HG03439 (cell line): ENCODE results near the gene MEF2C.
A peak's percentile ranks its signal among the peaks of the same experiment; 100 is the strongest.

Experiments
- ATAC-seq: cut with Tn5 transposase; IDR thresholded peaks from one replicate; pipeline ENCODE4 v1.9.1; 2021; ENCODE audit warnings: mild to moderate bottlenecking, moderate library complexity; ENCODE audit not compliant: unreplicated experiment

Gene MEF2C

DNA sequence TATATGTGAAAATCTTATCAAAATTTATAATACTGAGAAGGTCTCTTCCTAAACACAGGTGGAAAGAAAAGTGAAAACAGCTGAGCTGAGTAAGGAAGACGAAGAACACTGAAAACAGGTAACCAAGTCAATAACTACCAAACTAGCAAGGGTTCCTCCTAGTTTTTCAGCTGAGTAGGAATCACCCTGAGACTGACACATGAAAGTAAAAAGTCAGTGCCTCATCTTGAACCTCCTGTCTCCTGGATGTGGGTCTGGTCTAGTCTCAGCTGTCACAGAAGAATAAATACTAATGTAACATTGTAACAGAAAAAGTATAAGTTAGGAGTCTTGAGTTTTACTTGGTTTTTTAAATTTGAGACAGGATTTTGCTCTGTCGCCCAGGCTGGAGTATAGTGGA, 121.0 kb downstream of the MEF2C start:
- ATAC-seq, result no peak

DNA sequence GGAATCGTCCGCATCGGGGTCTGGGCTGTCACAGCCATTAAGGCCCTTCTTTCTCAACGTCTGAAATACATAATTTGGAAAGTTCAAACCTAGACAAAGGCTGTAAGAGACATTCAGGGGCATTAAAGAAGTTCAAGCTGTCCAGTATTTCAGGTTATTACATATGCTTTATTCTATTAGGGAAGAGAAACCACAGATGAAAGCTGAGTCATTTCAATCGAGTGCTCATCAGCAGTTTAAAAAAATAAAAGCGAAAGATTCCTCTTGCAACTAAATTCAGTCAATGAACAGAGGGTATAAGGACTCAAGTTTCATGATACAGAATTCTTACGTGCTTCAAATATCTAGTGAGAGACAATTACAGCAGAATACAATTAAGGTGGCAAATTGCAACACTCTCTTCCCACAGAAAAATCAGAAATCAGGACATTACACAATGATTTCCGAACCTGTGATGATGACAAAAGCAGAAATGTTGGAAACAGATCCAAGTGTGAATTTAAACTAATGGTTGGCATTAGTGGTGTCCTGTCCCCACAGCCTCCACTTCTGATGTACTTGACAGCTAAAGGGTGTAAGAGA, 121.6 kb downstream of the MEF2C start:
- ATAC-seq, result no peak

DNA sequence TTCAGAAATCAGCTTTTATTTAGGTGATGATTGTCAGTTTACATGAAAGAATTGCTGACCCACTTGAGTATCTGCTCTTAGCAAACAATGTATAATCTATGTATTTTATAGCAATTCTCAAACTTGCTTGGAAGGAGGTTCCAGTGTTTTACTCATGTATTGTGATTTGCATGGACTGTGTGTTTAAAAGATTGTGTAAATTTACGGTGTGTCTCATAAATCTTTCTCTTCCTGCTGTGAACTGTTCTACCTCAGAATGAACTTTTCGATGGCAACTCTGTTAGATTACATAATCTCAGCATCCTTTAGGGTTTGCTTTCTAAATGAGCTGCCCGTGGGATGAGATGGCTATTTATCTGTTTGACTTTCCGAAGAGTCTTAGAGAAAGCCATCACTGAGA, 122.5 kb downstream of the MEF2C start:
- no peak for ATAC-seq

- no peak for ATAC-seq
Observed at GRCh38 chr5:88758591-88758990, 124.4 kb downstream of the MEF2C start.

DNA sequence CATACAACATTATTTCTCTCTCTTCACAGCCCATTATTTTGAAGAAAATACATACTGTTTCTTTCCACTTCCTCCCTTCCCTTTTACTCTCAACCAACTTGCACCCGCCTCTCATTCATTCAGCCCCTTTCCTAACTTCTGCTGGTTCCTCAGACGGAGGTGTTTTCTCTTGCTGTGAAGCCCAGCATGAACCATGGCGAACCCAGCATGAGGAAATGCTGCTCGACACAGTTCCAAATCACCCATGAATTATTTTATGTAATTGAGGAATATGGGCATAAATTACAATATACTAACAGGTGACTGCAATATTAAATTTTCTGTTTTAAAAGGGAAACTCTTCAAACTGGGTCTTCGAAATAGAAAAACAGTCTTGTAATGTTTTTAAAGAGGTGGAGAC, 124.8 kb downstream of the MEF2C start:
- no peak for ATAC-seq

DNA sequence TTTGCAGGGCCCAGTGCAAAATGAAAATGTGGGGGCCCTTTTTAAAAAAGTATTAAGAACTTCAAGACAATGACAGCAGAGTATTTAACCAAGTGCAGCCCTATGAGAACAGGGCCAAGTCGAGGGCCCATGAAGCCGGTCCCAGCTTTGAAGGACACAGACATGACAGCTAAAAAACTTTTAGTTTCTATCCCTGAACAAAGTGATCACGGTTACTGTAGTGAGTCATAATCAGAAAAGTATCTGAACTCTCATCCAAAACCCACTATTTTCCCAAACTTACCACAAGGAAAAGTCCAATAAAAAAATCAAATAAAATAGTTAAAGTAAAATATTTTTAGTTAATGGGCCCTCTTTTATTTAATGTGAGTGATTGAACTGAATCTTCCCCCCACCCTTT, 126.0 kb downstream of the MEF2C start:
- no peak for ATAC-seq

GRCh38 chr5:88748666-88749065, 134.3 kb downstream of the MEF2C start:
- ATAC-seq, result no peak

DNA sequence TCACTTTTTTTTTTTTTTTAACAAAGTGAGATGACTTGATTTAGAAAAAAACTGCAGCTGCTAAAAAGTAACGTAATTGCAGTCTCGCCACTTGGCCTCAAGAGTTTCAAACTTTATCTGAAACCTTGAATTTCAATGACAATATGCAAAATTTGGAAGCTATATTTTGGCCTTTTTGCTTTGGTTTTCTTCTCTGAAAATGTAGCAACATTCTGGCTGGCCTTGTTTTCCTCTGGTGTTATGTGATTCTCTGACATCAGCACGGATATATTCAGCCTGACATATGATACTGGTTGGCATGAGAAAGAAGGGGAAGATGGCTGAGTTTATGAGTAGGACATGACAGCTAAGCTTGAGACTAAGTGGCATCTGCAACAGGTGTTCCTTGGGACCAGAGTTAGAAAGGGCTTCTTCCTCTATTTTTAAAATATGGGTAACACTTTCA, 136.5 kb downstream of the MEF2C start:
- ATAC-seq, result peak; percentile 70

- no peak for ATAC-seq
Observed at GRCh38 chr5:88745093-88745696, 137.8 kb downstream of the MEF2C start.

- no peak for ATAC-seq
Observed at GRCh38 chr5:88743231-88743834, 139.7 kb downstream of the MEF2C start.

- ATAC-seq, result no peak
Observed at GRCh38 chr5:88741964-88742363, 141.0 kb downstream of the MEF2C start.

GRCh38 chr5:88740604-88741185, 142.3 kb downstream of the MEF2C start:
- no peak for ATAC-seq

- ATAC-seq, result peak; percentile 37
Observed at GRCh38 chr5:88736494-88736893, 146.5 kb downstream of the MEF2C start.

- no peak for ATAC-seq
Observed at GRCh38 chr5:88734983-88735382, 148.0 kb downstream of the MEF2C start.

DNA sequence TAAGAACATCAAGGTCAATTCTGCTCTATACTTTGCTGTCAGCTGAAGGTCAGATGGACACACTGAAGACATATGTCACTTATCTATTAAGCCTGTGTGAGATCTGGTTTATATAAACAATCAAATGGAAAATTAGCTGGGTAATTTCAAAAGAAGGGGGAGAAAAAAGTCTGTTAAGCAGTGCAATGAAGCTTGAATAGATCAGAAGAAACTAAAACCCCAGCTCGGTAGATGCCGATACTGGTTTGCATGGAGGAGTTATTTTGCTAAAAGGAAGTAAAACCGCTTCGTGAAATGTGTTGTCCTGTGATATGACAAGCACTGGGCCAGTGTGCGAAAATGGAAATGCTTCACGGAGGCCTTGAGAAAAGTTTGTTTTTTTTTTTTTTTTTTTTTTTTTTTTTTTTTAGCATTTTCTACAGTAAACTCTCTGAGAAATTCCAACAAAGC, 148.8 kb downstream of the MEF2C start:
- ATAC-seq, result peak; percentile 55

DNA sequence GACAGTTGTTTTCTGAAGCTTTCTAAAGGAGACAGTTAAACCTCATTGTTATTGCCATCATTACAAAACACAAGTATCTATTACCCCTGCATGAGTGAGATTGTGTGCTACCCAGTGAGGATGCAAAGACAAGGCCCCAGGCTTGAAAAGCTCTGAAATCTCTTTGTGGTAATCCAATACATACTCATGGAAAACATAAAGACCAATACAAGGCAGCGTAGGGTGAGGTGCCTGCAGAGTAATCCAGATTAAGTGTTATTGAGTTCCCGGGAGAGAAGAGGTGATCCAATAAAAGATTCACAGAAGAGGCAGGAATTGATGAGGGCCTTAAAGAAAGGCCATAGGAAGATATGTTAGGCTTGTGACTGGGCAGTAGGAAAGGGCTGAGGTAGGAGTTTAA, 150.1 kb downstream of the MEF2C start:
- no peak for ATAC-seq

GRCh38 chr5:88732181-88732633, 150.8 kb downstream of the MEF2C start:
- ATAC-seq, result peak; percentile 41

DNA sequence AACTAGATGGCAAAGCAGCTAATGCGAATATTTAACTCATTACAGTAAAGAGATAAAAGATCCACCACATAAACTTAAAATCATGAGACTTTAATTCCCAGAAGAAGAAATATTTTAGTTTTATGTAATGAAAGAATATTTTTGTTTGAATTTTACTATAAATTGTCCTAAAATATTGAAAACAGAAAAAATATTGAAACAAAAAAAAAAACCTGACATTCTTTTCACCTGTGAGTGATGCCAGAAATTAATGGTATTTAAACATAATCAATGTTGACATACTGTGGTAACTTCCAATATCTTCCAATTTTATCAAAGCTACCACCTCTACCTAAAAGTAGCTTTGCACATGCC, 153.2 kb downstream of the MEF2C start:
- ATAC-seq, result no peak

DNA sequence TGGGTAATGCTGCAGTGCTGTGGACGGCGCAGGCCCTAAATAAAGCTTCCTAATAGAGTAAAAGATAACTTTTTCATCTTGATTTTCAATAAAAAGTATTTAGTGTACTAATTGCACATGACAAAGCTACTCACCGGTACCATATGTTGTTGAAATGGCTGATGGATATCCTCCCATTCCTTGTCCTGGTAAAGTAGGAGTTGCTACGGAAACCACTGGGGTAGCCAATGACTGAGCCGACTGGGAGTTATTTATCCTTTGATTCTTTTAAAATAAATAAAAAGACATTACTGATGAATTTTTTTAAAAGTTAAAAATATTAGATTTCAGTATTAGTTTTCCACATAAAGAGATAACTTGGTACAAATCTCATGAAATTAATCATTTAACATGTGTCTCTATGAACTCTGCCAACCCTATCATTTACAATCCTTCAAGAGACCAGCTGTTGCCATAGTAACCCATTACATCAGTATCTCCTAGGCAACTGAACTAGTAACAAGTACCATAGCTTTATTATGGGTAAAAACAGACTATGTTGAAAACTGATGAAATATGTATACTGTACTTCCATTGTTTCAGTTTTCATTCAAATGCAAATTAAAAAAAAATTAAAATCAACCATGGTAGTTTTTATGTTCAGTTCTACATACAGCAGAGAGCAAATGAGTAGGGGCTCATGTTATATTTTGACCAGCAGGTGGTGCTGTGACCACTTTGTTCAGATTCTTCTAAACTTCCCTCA, 153.7 kb downstream of the MEF2C start:
- ATAC-seq, result peak; percentile 34

GRCh38 chr5:88727705-88728313, 155.2 kb downstream of the MEF2C start:
- ATAC-seq, result no peak

- ATAC-seq, result no peak
Observed at GRCh38 chr5:88725454-88725853, 157.5 kb downstream of the MEF2C start.
